Measurements from ENCODE around the gene IQCN.

Gene IQCN

GRCh38 chr19:18284712-18285360 lies 10.6 kb upstream of the IQCN start:
- DNase-seq = no peak

DNA sequence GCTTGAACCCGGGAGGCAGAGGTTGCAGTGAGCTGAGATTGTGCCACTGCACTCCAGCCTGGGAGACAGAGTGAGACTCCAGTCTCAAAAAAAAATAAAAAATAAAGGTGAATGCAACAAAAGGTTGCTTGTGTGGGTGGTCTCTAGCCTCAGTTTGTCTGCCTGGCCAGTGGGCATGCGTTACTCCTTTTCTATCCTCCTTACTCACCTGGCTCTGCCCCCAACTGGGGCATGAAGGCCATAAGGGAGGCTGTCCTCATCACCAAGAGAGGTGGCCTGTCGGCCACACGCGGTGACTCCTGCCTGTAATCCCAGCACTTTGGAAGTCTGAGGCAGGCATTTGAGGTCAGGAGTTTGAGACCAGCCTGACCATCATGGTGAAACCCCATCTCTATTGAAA lies 9.1 kb upstream of the IQCN start:
- DNase-seq = no peak

GRCh38 chr19:18282788-18283141 lies 8.5 kb upstream of the IQCN start:
- DNase-seq = peak; percentile 31

GRCh38 chr19:18282021-18282787 lies 8.0 kb upstream of the IQCN start:
- no peak for DNase-seq

GRCh38 chr19:18281082-18282020 lies 7.1 kb upstream of the IQCN start, which contains the start of gene JUND:
JUND (minus strand) TSS chr19:18281622; CDS start chr19:18281484, 138 bp downstream.
- peak; percentile 98 for DNase-seq

DNA sequence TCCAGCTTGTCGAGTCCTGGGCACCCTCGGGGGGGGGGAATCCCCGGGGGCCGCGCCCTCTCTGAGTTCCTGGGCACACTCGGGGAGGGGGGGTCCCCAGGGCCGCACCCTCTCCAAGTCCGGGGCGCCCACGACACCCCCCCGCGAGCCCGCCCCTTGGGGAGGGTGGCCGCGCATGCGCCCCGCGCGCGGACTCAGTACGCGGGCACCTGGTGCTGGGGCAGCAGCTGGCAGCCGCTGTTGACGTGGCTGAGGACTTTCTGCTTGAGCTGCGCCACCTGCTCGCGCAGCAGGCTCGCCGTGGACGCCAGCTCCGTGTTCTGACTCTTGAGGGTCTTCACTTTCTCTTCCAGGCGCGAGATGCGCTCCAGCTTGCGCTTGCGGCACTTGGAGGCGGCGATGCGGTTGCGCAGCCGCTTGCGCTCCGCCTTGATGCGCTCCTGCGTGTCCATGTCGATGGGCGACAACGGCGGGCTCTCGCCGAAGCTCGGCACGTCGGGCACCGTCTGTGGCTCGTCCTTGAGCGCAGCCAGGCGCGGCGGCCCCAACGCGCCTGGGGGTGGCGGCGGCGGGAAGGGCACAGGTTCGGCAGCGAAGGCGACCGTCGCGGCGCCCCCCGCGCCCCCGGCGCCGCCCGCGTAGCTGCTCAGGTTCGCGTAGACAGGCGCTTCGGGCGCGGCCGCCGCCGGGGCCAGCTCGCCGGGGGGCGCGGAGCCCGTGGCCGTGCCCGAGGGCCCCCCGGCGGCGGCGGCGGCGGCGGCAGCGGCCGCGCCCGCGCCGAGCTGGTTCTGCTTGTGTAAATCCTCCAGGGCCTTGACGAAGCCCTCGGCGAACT lies 6.2 kb upstream of the IQCN start:
- DNase-seq = peak; percentile 89

- peak; percentile 97 for DNase-seq
Measured at GRCh38 chr19:18279516-18280246, 5.4 kb upstream of the IQCN start.

- no peak for DNase-seq
Measured at GRCh38 chr19:18279266-18279515, 4.9 kb upstream of the IQCN start.

- no peak for DNase-seq
Measured at GRCh38 chr19:18278521-18279265, 4.4 kb upstream of the IQCN start.

DNA sequence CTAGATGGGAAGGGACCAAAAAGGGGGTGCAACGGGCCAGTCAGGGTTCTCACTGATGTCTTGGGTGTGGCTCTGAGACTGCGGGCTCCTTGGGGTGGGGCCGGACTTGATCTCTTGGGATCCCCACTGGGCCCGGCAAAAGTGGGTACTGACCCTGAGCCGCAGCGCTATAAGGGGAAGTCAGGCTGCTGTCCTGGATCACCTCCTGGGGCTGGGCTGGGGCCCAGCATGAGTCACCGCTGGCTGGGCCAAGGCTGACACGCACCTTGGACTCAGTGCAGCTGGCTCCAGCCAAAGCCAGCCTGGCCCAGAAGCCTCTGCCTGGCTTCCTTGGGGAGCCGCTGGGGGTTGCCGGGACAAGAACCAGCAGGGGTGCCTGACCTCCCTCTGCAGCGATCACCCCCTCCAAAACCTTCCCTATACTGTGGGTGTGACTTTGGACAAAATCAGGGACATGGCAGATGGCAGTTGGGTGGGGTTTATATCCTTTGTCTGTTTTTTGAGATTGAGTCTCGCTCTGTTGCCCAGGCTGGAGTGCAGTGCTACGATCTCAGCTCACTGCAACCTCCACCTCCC lies 617 bp upstream of the IQCN start:
- DNase-seq = no peak

DNA sequence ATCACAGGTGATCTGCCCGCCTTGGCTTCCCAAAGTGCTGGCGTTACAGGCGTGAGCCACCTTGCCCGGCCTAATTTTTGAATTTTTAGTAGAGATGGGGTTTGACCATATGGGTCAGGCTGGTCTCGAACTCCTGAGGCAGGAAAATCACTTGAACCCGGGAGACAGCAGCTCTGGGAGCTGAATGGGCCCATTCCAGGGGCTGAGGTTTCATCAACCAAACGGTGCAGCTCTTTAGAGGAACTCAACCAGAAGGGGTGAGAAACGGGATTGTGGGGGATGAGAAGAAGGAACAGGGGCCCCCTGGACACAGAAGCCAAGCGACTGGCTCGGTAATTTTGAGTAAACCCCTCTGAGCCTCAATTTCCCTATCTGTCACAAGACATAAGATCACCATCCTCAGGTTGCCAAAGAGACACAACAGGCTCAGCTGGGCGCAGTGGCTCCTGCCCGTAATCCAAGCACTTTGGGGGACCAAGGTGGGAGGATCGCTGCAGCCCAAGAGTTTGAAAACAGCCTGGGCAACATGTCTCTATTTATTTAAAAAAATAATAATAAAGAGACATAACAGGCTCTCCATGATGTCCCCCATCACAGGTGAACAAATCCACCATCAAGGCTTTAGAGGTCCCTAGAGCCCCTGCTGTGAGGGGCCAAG lies 562 bp downstream of the IQCN start:
- DNase-seq = no peak

- DNase-seq = no peak
Measured at GRCh38 chr19:18271433-18271841, 2.8 kb downstream of the IQCN start.

GRCh38 chr19:18270326-18270725 lies 3.9 kb downstream of the IQCN start:
- no peak for DNase-seq

- no peak for DNase-seq
Measured at GRCh38 chr19:18269070-18269723, 5.1 kb downstream of the IQCN start.

DNA sequence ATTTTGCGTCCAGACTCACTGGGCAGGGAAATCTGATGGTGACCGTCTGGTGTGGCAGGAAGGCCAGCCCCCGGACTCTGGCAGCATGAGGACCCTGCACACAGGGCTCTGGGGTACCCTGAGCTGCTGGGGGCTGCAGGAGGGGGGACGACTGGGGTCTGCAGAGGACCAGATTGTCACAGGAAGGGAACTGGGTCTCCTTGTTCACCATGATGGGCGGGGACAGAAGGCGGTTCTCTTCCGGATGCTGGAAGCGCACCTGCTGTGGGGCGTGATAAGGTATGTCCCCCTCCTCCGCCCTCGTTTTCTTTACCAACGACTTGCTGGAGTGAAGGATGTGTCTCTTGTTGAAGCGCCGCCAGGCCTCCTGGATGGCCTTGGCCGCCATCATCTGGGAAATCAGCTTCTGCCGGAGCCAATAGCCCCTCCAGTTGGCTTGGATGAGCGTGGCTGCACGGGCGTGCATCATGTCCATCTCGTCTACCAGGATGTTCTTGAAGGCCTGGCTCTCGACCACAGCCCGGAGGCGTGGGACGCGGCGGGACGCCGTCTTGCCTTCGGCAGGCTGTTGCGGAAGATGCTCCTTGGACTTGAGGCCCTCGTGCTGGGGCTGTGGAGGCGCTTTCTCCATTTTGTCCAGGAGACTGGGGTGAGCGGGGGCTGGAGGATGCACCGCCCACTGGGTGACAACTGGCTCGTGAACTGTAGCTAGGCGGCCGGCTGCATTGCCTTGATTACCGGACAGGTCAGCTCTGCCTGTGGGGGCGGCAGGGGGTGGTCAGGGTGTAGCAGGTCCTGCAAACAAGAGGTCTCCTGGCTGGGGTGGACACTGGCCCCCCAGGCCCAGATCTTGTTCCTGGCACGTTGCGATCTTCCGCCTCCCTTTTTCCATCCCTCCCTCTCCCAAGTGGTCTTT lies 7.2 kb downstream of the IQCN start:
- DNase-seq = no peak

DNA sequence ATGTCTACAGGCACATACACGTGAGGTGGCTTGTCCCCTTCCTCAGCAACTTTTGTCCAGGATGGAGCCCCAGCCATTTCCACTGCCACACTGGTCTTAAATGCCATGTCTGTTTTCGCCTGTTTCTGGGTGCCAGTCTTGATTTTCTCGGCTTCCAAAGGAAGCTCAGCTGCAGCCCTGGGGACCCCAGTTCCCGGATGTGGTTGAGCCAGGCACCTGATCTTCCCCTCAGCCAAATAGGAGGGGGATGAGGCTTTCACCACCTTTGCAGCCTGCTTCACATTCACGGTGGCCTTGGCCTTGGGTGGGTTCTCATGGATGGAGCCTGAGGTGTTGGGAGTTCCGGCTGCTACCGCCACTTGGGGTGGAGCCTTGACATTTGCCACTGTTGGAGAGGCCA lies 8.7 kb downstream of the IQCN start:
- no peak for DNase-seq

DNA sequence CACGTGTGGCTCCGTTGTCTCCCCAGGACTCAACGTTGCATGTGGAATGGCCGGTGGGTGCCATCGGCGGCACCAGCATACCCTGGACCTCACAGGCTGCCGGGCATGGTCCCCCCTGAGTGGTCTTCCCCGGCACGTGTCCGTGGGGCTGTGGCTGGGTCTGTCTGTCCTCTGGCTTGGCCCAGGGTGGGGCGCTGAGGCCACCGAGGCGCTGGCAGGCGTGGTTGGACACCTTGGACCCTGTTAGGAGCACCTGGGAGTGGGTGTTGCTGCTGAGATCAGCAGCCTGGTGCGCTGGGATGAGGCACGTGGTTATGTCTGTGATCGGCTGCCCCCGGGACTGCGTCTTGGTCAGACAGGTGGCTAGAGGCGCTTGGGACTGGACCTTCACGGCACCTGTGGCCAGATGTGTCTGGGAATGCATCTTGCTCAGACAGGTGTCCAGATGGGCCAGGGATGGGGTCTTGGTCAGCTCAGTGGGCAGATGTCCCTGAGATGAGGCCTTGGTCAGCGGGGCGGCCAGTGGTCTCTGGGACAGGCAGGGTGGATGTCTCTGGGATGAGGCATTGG lies 9.2 kb downstream of the IQCN start:
- no peak for DNase-seq

GRCh38 chr19:18264137-18264854 lies 10.0 kb downstream of the IQCN start:
- no peak for DNase-seq
